ENCODE measurements around the gene FTL.
"Not testable (repeated sequence)": the region's sequence is repeated elsewhere in the genome, so short reads cannot be mapped to it uniquely, and the experiment has no call there.

FTL gene

GRCh38 chr19:48926909-48927308 lies 38.2 kb upstream of the FTL start:
- Histone ChIP-seq H3K4me3 (ENCODE audit: low read depth, low read length) (no peak overlapping the region), H3K36me3 (ENCODE audit: control insufficient read depth, insufficient read depth, low read length) (peaks cover 12% of the 10 kb centered on the region), H3K9ac (ENCODE audit: low read length) (no peak overlapping the region), H3K9me3 (ENCODE audit: control insufficient read depth, insufficient read depth, low read depth, low read length) (no peaks in the 10 kb centered on the region), H3K27ac (ENCODE audit: low read depth, low read length) (no peak overlapping the region), H3K4me1 (ENCODE audit: control insufficient read depth, insufficient read depth, low read length) (no peaks in the 10 kb centered on the region), H3K27me3 (ENCODE audit: control insufficient read depth, insufficient read depth, low read length) (peaks cover 5% of the 10 kb centered on the region; the same call in 1 of the 2 replicates)

GRCh38 chr19:48927692-48928091 lies 37.4 kb upstream of the FTL start:
- H3K36me3 ChIP-seq (ENCODE audit: control insufficient read depth, insufficient read depth, low read length); H3K4me1 ChIP-seq (ENCODE audit: control insufficient read depth, insufficient read depth, low read length); H3K4me3 ChIP-seq (ENCODE audit: low read depth, low read length); H3K9ac ChIP-seq (ENCODE audit: low read length); H3K9me3 ChIP-seq (ENCODE audit: control insufficient read depth, insufficient read depth, low read depth, low read length); H3K27ac ChIP-seq (ENCODE audit: low read depth, low read length): not testable (repeated sequence)
- H3K27me3 ChIP-seq (ENCODE audit: control insufficient read depth, insufficient read depth, low read length), result peaks cover 13% of the 10 kb centered on the region

- Histone ChIP-seq H3K4me1 (ENCODE audit: control insufficient read depth, insufficient read depth, low read length) (peaks cover 5% of the 10 kb centered on the region; the same call in 1 of the 2 replicates), H3K27ac (ENCODE audit: low read depth, low read length) (no peak overlapping the region), H3K9me3 (ENCODE audit: control insufficient read depth, insufficient read depth, low read depth, low read length) (no peaks in the 10 kb centered on the region), H3K9ac (ENCODE audit: low read length) (no peak overlapping the region), H3K27me3 (ENCODE audit: control insufficient read depth, insufficient read depth, low read length) (peaks cover 19% of the 10 kb centered on the region), H3K36me3 (ENCODE audit: control insufficient read depth, insufficient read depth, low read length) (no peaks in the 10 kb centered on the region), H3K4me3 (ENCODE audit: low read depth, low read length) (no peak overlapping the region)
Observed at GRCh38 chr19:48928164-48929025, 36.7 kb upstream of the FTL start.

- H3K9ac ChIP-seq (ENCODE audit: low read length), result no peak within 1 kb of the TSS
- no peaks in the 10 kb centered on the region for H3K36me3 ChIP-seq (ENCODE audit: control insufficient read depth, insufficient read depth, low read length)
- peaks cover 16% of the 10 kb centered on the region; the same call in 1 of the 2 replicates for H3K4me1 ChIP-seq (ENCODE audit: control insufficient read depth, insufficient read depth, low read length)
- no peaks in the 10 kb centered on the region for H3K9me3 ChIP-seq (ENCODE audit: control insufficient read depth, insufficient read depth, low read depth, low read length)
- H3K27me3 ChIP-seq (ENCODE audit: control insufficient read depth, insufficient read depth, low read length), result peaks cover 35% of the 10 kb centered on the region
- peak within 1 kb of the TSS; percentile 60 for H3K4me3 ChIP-seq (ENCODE audit: low read depth, low read length)
- H3K27ac ChIP-seq (ENCODE audit: low read depth, low read length), result no peak within 1 kb of the TSS
Observed at GRCh38 chr19:48933382-48933932, 31.7 kb upstream of the FTL start, which contains the start of gene DHDH. Gene DHDH (plus strand): TSS chr19:48933699. CDS start chr19:48933722, 23 bp downstream.

GRCh38 chr19:48934837-48935236 lies 30.3 kb upstream of the FTL start:
- Histone ChIP-seq H3K27ac (ENCODE audit: low read depth, low read length) (no peak overlapping the region), H3K9ac (ENCODE audit: low read length) (no peak overlapping the region), H3K27me3 (ENCODE audit: control insufficient read depth, insufficient read depth, low read length) (peaks cover 35% of the 10 kb centered on the region), H3K4me1 (ENCODE audit: control insufficient read depth, insufficient read depth, low read length) (peaks cover 16% of the 10 kb centered on the region; the same call in 1 of the 2 replicates), H3K4me3 (ENCODE audit: low read depth, low read length) (no peak overlapping the region), H3K36me3 (ENCODE audit: control insufficient read depth, insufficient read depth, low read length) (no peaks in the 10 kb centered on the region), H3K9me3 (ENCODE audit: control insufficient read depth, insufficient read depth, low read depth, low read length) (no peaks in the 10 kb centered on the region)

GRCh38 chr19:48935864-48936263 lies 29.2 kb upstream of the FTL start:
- Histone ChIP-seq H3K4me3 (ENCODE audit: low read depth, low read length) (no peak overlapping the region), H3K9ac (ENCODE audit: low read length) (no peak overlapping the region), H3K9me3 (ENCODE audit: control insufficient read depth, insufficient read depth, low read depth, low read length) (no peaks in the 10 kb centered on the region)

GRCh38 chr19:48938256-48938655 lies 26.9 kb upstream of the FTL start:
- H3K27me3 ChIP-seq (ENCODE audit: control insufficient read depth, insufficient read depth, low read length), result peaks cover 17% of the 10 kb centered on the region
- H3K4me1 ChIP-seq (ENCODE audit: control insufficient read depth, insufficient read depth, low read length), result peaks cover 11% of the 10 kb centered on the region; the same call in 1 of the 2 replicates
- H3K9ac ChIP-seq (ENCODE audit: low read length), result no peak overlapping the region
- H3K27ac ChIP-seq (ENCODE audit: low read depth, low read length), result no peak overlapping the region
- no peaks in the 10 kb centered on the region for H3K9me3 ChIP-seq (ENCODE audit: control insufficient read depth, insufficient read depth, low read depth, low read length)
- H3K36me3 ChIP-seq (ENCODE audit: control insufficient read depth, insufficient read depth, low read length), result no peaks in the 10 kb centered on the region
- H3K4me3 ChIP-seq (ENCODE audit: low read depth, low read length), result no peak overlapping the region

More at GRCh38 chr19:48935864-48936263, 29.2 kb upstream of the FTL start:
- no peaks in the 10 kb centered on the region for H3K36me3 ChIP-seq (ENCODE audit: control insufficient read depth, insufficient read depth, low read length)
- peaks cover 35% of the 10 kb centered on the region for H3K27me3 ChIP-seq (ENCODE audit: control insufficient read depth, insufficient read depth, low read length)
- peaks cover 16% of the 10 kb centered on the region; the same call in 1 of the 2 replicates for H3K4me1 ChIP-seq (ENCODE audit: control insufficient read depth, insufficient read depth, low read length)
- no peak overlapping the region for H3K27ac ChIP-seq (ENCODE audit: low read depth, low read length)

GRCh38 chr19:48940902-48941301 lies 24.2 kb upstream of the FTL start:
- Histone ChIP-seq H3K4me1 (ENCODE audit: control insufficient read depth, insufficient read depth, low read length) (no peaks in the 10 kb centered on the region), H3K36me3 (ENCODE audit: control insufficient read depth, insufficient read depth, low read length) (no peaks in the 10 kb centered on the region), H3K9me3 (ENCODE audit: control insufficient read depth, insufficient read depth, low read depth, low read length) (no peaks in the 10 kb centered on the region), H3K9ac (ENCODE audit: low read length) (no peak overlapping the region), H3K27me3 (ENCODE audit: control insufficient read depth, insufficient read depth, low read length) (no peaks in the 10 kb centered on the region), H3K4me3 (ENCODE audit: low read depth, low read length) (no peak overlapping the region), H3K27ac (ENCODE audit: low read depth, low read length) (no peak overlapping the region)

GRCh38 chr19:48943081-48943480 lies 22.0 kb upstream of the FTL start:
- Histone ChIP-seq H3K36me3 (ENCODE audit: control insufficient read depth, insufficient read depth, low read length) (no peaks in the 10 kb centered on the region), H3K4me1 (ENCODE audit: control insufficient read depth, insufficient read depth, low read length) (no peaks in the 10 kb centered on the region), H3K4me3 (ENCODE audit: low read depth, low read length) (no peak overlapping the region), H3K27ac (ENCODE audit: low read depth, low read length) (no peak overlapping the region), H3K9me3 (ENCODE audit: control insufficient read depth, insufficient read depth, low read depth, low read length) (no peaks in the 10 kb centered on the region), H3K27me3 (ENCODE audit: control insufficient read depth, insufficient read depth, low read length) (no peaks in the 10 kb centered on the region), H3K9ac (ENCODE audit: low read length) (no peak overlapping the region)

GRCh38 chr19:48945415-48945814 lies 19.7 kb upstream of the FTL start:
- Histone ChIP-seq H3K9ac (ENCODE audit: low read length) (no peak overlapping the region), H3K9me3 (ENCODE audit: control insufficient read depth, insufficient read depth, low read depth, low read length) (no peaks in the 10 kb centered on the region), H3K4me3 (ENCODE audit: low read depth, low read length) (no peak overlapping the region), H3K27me3 (ENCODE audit: control insufficient read depth, insufficient read depth, low read length) (no peaks in the 10 kb centered on the region), H3K27ac (ENCODE audit: low read depth, low read length) (no peak overlapping the region), H3K36me3 (ENCODE audit: control insufficient read depth, insufficient read depth, low read length) (no peaks in the 10 kb centered on the region), H3K4me1 (ENCODE audit: control insufficient read depth, insufficient read depth, low read length) (no peaks in the 10 kb centered on the region)

GRCh38 chr19:48945817-48946216 lies 19.3 kb upstream of the FTL start:
- H3K9ac ChIP-seq (ENCODE audit: low read length), result no peak overlapping the region
- H3K4me1 ChIP-seq (ENCODE audit: control insufficient read depth, insufficient read depth, low read length), result no peaks in the 10 kb centered on the region
- no peaks in the 10 kb centered on the region for H3K27me3 ChIP-seq (ENCODE audit: control insufficient read depth, insufficient read depth, low read length)
- no peak overlapping the region for H3K4me3 ChIP-seq (ENCODE audit: low read depth, low read length)
- no peaks in the 10 kb centered on the region for H3K9me3 ChIP-seq (ENCODE audit: control insufficient read depth, insufficient read depth, low read depth, low read length)
- H3K27ac ChIP-seq (ENCODE audit: low read depth, low read length), result no peak overlapping the region
- H3K36me3 ChIP-seq (ENCODE audit: control insufficient read depth, insufficient read depth, low read length), result no peaks in the 10 kb centered on the region

Data from HUES6 (cell line).